ENCODE data around the gene GSDME. TPM values are rescaled to one million over a fixed set of nuclear protein-coding genes. Genes with fewer than 3 reads are reported as not detected.

The GSDME gene
- polyA plus RNA-seq, 1 of the 3 experiments (the other 2 are of a cell fraction): 109 TPM

- no peak for TF ChIP-seq PBX3 (IDR thresholded peaks at IDR 0.05)
- no peak for TF ChIP-seq CTCF (IDR thresholded peaks at IDR 0.05)
- TF ChIP-seq EZH2phosphoT487 (IDR thresholded peaks at IDR 0.05; ENCODE audit: borderline replicate concordance, low read depth): no peak
- no peak for TF ChIP-seq MEF2A (IDR thresholded peaks at IDR 0.05; ENCODE audit: borderline replicate concordance, low read depth)
- TF ChIP-seq MXI1 (IDR thresholded peaks at IDR 0.05; ENCODE audit: low read depth, low read length): no peak
Measured at GRCh38 chr7:24745355-24745754, 11.9 kb downstream of the GSDME start (continued).

DNA sequence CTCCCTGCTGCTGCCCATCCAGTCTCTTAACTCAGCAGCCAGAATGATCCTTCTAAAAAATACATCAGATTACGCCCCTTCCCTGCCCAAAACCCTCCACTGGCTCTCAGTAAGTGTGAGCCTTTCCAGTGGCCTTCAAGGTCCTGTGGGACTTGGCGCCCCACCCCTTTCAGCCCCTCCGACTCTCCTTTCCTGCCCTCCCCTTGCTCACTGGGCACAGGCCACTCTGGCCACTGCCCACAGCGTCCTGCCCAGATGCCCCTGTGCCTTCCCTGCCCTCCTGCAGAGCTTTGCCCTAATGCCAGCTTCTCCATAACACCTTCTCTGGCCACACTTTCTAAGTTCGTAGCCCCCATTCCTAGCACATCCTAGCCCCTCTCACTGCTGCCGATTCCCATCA lies 13.8 kb downstream of the GSDME start:
- Histone ChIP-seq H3K27me3 (ENCODE audit: insufficient read depth) (no peaks in the 10 kb centered on the region), H3K36me3 (replicated peaks in 1 of 2; ENCODE audit: control insufficient read depth in 1 of 2, insufficient read depth in 2 of 2, low read length in 1 of 2) (peaks cover 30 to 33% of the 10 kb centered on the region in 2 experiments), H4K20me1 (ENCODE audit: insufficient read depth) (no peaks in the 10 kb centered on the region), H3K4me2 (no peak overlapping the region), H2AFZ (ENCODE audit: low read depth) (no peak overlapping the region), H3K9ac (no peak overlapping the region), H3F3A (replicated peaks; ENCODE audit: insufficient read depth) (peaks cover 13% of the 10 kb centered on the region), H3K4me1 (ENCODE audit: control insufficient read depth in 1 of 2, insufficient read depth in 2 of 2, low read depth in 1 of 2, low read length in 1 of 2) (peaks cover 3 to 10% of the 10 kb centered on the region in 2 experiments; a peak in 2 of 4 replicates), H3K9me2 (no peaks in the 10 kb centered on the region), H3K4me3 (ENCODE audit: low read depth in 2 of 2, low read length in 1 of 2) (no peak overlapping the region), H3K9me3 (peaks cover 6% of the 10 kb centered on the region), H3K79me2 (ENCODE audit: insufficient read depth) (peaks cover 26% of the 10 kb centered on the region), H3K27ac (ENCODE audit: low read depth in 2 of 2, low read length in 1 of 2) (no peak overlapping the region)
- POLR2A ChIA-PET: no interaction called here
- 94% methylated on average over 6 of the region's 6 CpGs for WGBS (ENCODE audit: low lambda C conversion rate)
- no peak for DNase-seq
- TF ChIP-seq ZBTB33 (IDR thresholded peaks at IDR 0.05; ENCODE audit: borderline replicate concordance, low read depth): no peak
- TF ChIP-seq FOXM1 (IDR thresholded peaks at IDR 0.05; ENCODE audit: low read depth): no peak
- no peak for TF ChIP-seq JUND (IDR thresholded peaks at IDR 0.05)
- TF ChIP-seq GABPA (IDR thresholded peaks at IDR 0.05; ENCODE audit: low read depth): no peak
- TF ChIP-seq MEF2A (IDR thresholded peaks at IDR 0.05; ENCODE audit: borderline replicate concordance, low read depth): no peak
- TF ChIP-seq USF1 (IDR thresholded peaks at IDR 0.05; ENCODE audit: borderline replicate concordance, low read depth): no peak
- TF ChIP-seq, protein P1, sequence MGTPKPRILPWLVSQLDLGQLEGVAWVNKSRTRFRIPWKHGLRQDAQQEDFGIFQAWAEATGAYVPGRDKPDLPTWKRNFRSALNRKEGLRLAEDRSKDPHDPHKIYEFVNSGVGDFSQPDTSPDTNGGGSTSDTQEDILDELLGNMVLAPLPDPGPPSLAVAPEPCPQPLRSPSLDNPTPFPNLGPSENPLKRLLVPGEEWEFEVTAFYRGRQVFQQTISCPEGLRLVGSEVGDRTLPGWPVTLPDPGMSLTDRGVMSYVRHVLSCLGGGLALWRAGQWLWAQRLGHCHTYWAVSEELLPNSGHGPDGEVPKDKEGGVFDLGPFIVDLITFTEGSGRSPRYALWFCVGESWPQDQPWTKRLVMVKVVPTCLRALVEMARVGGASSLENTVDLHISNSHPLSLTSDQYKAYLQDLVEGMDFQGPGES (IDR thresholded peaks at IDR 0.05; ENCODE audit: low read depth, low read length): no peak
- TF ChIP-seq SMC3 (IDR thresholded peaks at IDR 0.05; ENCODE audit: low read depth, low read length): no peak
- no peak for TF ChIP-seq EP300 (IDR thresholded peaks at IDR 0.05; ENCODE audit: borderline replicate concordance in 1 of 2, low read depth in 1 of 2, low read length in 1 of 2)
- CTCF ChIA-PET: interaction anchor here (0.7 to 1.8 kb wide), 5 partner anchors 13 to 355 kb away, joined by 3 to 4 read pairs (median 3); partner anchors contain the start of gene GSDME
